A549 (cell line): ENCODE results near the gene C14orf119. TPM values are rescaled to one million over a fixed set of nuclear protein-coding genes. Genes with fewer than 3 reads are reported as not detected.

Source experiments
- ATAC-seq, 2 experiments: fragments of 200-7000 bp in 1 of 2; fragments of >200 bp in 1 of 2; cut with Nextera tagmentation in 1 of 2; cut with Tn5 transposase in 1 of 2; 3 replicates each; pipeline versions ENCODE4 v1.8.0 to v1.9.1; 2018 to 2020; ENCODE audit warnings: mild to moderate bottlenecking in 1 of 2, moderate library complexity in 1 of 2
- CTCF ChIA-PET: fragments of 300-600 bp; sonication (Branson Sonifier 250); formaldehyde crosslinking; extraction: SDS; loops from one replicate; lab custom pipeline; 2021; ENCODE audit warnings: antibody characterized with exemption, inconsistent platforms; lab: Yijun Ruan, JAX
- POLR2A ChIA-PET: fragments of 350-600 bp; formaldehyde crosslinking; extraction: SDS; loops from one replicate; lab custom pipeline; 2021; ENCODE audit warnings: antibody characterized with exemption, inconsistent platforms; lab: Yijun Ruan, JAX
- DNase-seq, 2 experiments: peaks; one replicate each; pipeline versions ENCODE4 v3.0.0 to v3.0.0-alpha.2; 2011 to 2016; ENCODE audit warnings: low read depth in 1 of 2, low spot score in 1 of 2
- FAIRE-seq: peaks from 2 replicates; lab custom pipeline; 2011; peaks lifted over from hg19 to GRCh38; lab: Jason Lieb, UNC
- H3K27ac ChIP-seq, 2 experiments: fragments of >200 bp; sonication (Bioruptor Twin); formaldehyde crosslinking; 3 replicates each; pipeline ENCODE4 v1.5.1; 2016 to 2017
- H3K4me1 ChIP-seq: fragments of >200 bp; sonication (Bioruptor Twin); formaldehyde crosslinking; 3 replicates; pipeline ENCODE4 v1.6.1; 2016
- H3K4me2 ChIP-seq: fragments of >200 bp; sonication (Bioruptor Twin); formaldehyde crosslinking; 3 replicates; pipeline ENCODE4 v1.6.1; 2016
- H3K4me3 ChIP-seq: fragments of >200 bp; sonication (Bioruptor Twin); formaldehyde crosslinking; 3 replicates; pipeline ENCODE4 v1.5.1; 2016
- H3K9me3 ChIP-seq: fragments of >200 bp; sonication (Bioruptor Twin); formaldehyde crosslinking; 3 replicates; pipeline ENCODE4 v1.6.1; 2016
- BCL3 ChIP-seq: fragments of >200 bp; sonication (Bioruptor Twin); formaldehyde crosslinking; IDR thresholded peaks from 3 replicates; pipeline ENCODE4 v1.6.1; 2016
- CBX2 ChIP-seq: fragments of 200-600 bp; sonication (generic); IDR thresholded peaks from 2 replicates; pipeline ENCODE4 v1.6.1; 2016; ENCODE audit warnings: low read depth, mild to moderate bottlenecking, borderline replicate concordance
- CBX8 ChIP-seq: fragments of 200-600 bp; sonication (generic); IDR thresholded peaks from 2 replicates; pipeline ENCODE4 v1.6.1; 2016
- CHD4 ChIP-seq: fragments of 200-600 bp; sonication (generic); IDR thresholded peaks from 2 replicates; pipeline ENCODE4 v1.6.1; 2016; ENCODE audit warnings: antibody characterized with exemption, mild to moderate bottlenecking, borderline replicate concordance
- CTCF ChIP-seq: fragments of >200 bp; sonication (Bioruptor Twin); formaldehyde crosslinking; IDR thresholded peaks from 3 replicates; pipeline ENCODE4 v1.5.1; 2016
- EHF ChIP-seq: fragments of 250-450 bp; sonication (Bioruptor Pico); IDR thresholded peaks from 2 replicates; pipeline ENCODE4 v1.5.0; 2020; ENCODE audit warnings: mild to moderate bottlenecking
- ELK1 ChIP-seq: fragments of 150-350 bp; IDR thresholded peaks from 2 replicates; pipeline ENCODE4 v1.6.1; 2014; ENCODE audit warnings: low read depth, mild to moderate bottlenecking, low read length
- ESRRA ChIP-seq: fragments of 150-350 bp; IDR thresholded peaks from 2 replicates; pipeline ENCODE4 v1.6.1; 2014; ENCODE audit warnings: mild to moderate bottlenecking, low read length, borderline replicate concordance
- FOSB ChIP-seq: fragments of 250-450 bp; sonication (Bioruptor Pico); IDR thresholded peaks from 2 replicates; pipeline ENCODE4 v1.5.0; 2020; ENCODE audit warnings: mild to moderate bottlenecking, moderate library complexity
- HEYL ChIP-seq: fragments of 250-450 bp; sonication (Bioruptor Pico); IDR thresholded peaks from 2 replicates; pipeline ENCODE4 v1.8.0; 2021; ENCODE audit warnings: mild to moderate bottlenecking, moderate library complexity
- HOXB13 ChIP-seq: fragments of 250-450 bp; sonication (Bioruptor Pico); IDR thresholded peaks from 2 replicates; pipeline ENCODE4 v1.5.0; 2020; ENCODE audit warnings: low read depth, mild to moderate bottlenecking, moderate library complexity
- HOXB5 ChIP-seq: fragments of 250-450 bp; sonication (Bioruptor Pico); IDR thresholded peaks from 2 replicates; pipeline ENCODE4 v1.5.0; 2020; ENCODE audit warnings: mild to moderate bottlenecking, moderate library complexity
- JUNB ChIP-seq: fragments of >200 bp; sonication (Bioruptor Twin); formaldehyde crosslinking; IDR thresholded peaks from 2 replicates; pipeline ENCODE4 v1.6.1; 2016
- KDM1A ChIP-seq: fragments of 200-600 bp; sonication (generic); IDR thresholded peaks from 2 replicates; pipeline ENCODE4 v1.6.1; 2016; ENCODE audit warnings: low read depth, mild to moderate bottlenecking
- MAX ChIP-seq: IDR thresholded peaks from 2 replicates; pipeline ENCODE4 v1.6.1; 2012
- MAZ ChIP-seq: fragments of 150-350 bp; IDR thresholded peaks from 2 replicates; pipeline ENCODE4 v1.6.1; 2014; ENCODE audit warnings: antibody characterized with exemption, low read depth, low read length, borderline replicate concordance
- NR3C1 ChIP-seq: fragments of >200 bp; sonication (Bioruptor Twin); formaldehyde crosslinking; IDR thresholded peaks from 3 replicates; pipeline ENCODE4 v1.6.1; 2017
- POLR2A ChIP-seq: IDR thresholded peaks from 2 replicates; pipeline ENCODE4 v1.6.1; 2012; ENCODE audit warnings: mild to moderate bottlenecking, low read length
- RAD21 ChIP-seq, 2 experiments: fragments of >200 bp in 1 of 2; sonication (Bioruptor Twin) in 1 of 2; formaldehyde crosslinking in 1 of 2; IDR thresholded peaks in 1 of 2; conservative IDR thresholded peaks in 1 of 2; 2 replicates in 1 of 2; 3 replicates in 1 of 2; pipeline ENCODE4 v1.6.1; 2012 to 2018; ENCODE audit warnings: inconsistent platforms in 1 of 2
- RARB ChIP-seq: fragments of 250-450 bp; sonication (Bioruptor Pico); IDR thresholded peaks from 2 replicates; pipeline ENCODE4 v1.8.0; 2021; ENCODE audit warnings: mild to moderate bottlenecking, moderate library complexity
- RCOR1 ChIP-seq: fragments of 150-350 bp; IDR thresholded peaks from 2 replicates; pipeline ENCODE4 v1.6.1; 2014; ENCODE audit warnings: antibody characterized with exemption, low read length, low read depth
- REST ChIP-seq: fragments of 200-600 bp; sonication (generic); IDR thresholded peaks from 2 replicates; pipeline ENCODE4 v1.6.1; 2016; ENCODE audit warnings: antibody characterized with exemption, mild to moderate bottlenecking, moderate library complexity
- SREBF2 ChIP-seq: fragments of 450-650 bp; IDR thresholded peaks from 2 replicates; pipeline ENCODE4 v1.6.1; 2014; ENCODE audit warnings: mild to moderate bottlenecking, moderate library complexity
- WGBS: methylation state at CpG from one replicate; pipeline ENCODE4 v1.1.6; 2017; ENCODE audit errors: missing lambda C conversion rate; 5-methylcytosine and 5-hydroxymethylcytosine counted together
- polyA plus RNA-seq, 4 experiments: library from polyadenylated mRNA; depleted of rRNA in 3 of 4; stranded (reverse); fragments of >200 nt; fragmentation: RNase III in 1 of 4; extraction: RNeasy Plus Mini Kit Qiagen cat#74134 plus additional on column Dnase treatment in 1 of 4; gene quantifications; 2 replicates in 3 of 4; 3 replicates in 1 of 4; pipeline ENCODE4 v1.2.3, GENCODE V29; 2011 to 2017
- TF ChIP-seq, protein P1 (sequence below): fragments of 450-650 bp; IDR thresholded peaks from 2 replicates; pipeline ENCODE4 v1.6.1; 2014; ENCODE audit warnings: antibody characterized with exemption

C14orf119 gene
- polyA plus RNA-seq, 2 of the 4 experiments (the other 2 are of a cell fraction): 82.5 to 102 TPM

DNA sequence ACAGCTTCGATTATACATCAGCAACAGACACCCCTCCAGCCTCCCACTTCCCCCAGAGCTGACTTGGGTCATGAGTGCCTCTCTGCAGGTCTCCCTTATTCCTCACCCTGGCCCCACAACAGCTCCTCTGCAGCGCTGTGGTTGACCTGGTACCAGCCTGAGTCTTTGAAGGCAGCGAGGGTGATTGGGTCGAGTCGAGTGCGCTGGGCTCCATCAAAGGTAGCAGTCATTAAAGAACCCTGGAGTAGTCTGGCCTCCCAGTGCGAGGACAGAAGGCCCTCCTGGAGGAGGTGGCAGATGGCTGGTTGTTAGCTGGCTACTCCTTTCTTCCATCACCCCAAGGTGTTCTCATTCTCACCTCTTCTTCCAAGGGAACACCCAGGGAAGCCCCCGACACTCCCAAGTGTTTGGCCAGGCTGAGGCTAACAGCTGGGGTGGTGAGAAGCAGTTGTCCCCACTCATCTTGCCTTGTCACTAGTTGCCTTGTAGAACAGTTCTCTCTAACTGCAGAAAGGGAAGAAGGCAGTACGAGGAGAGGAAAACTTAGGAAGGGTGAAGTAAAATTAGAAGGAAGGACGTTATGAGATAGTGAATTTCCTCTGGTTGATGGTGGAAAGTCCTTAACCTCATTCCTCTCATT lies 6.8 kb downstream of the C14orf119 start:
- FAIRE-seq (no peak), ATAC-seq (no peak; a peak in 1 of 6 replicates), DNase-seq (no peak)
- Histone ChIP-seq H3K4me2 (no peak overlapping the region), H3K4me1 (peaks cover under 1% of the 10 kb centered on the region; the same call in 1 of the 3 replicates), H3K4me3 (no peak overlapping the region), H3K9me3 (no peaks in the 10 kb centered on the region), H3K27ac (no peak overlapping the region)
- POLR2A ChIA-PET: no interaction called here
- TF ChIP-seq, protein P1, sequence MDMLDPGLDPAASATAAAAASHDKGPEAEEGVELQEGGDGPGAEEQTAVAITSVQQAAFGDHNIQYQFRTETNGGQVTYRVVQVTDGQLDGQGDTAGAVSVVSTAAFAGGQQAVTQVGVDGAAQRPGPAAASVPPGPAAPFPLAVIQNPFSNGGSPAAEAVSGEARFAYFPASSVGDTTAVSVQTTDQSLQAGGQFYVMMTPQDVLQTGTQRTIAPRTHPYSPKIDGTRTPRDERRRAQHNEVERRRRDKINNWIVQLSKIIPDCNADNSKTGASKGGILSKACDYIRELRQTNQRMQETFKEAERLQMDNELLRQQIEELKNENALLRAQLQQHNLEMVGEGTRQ: no peak
- CTCF ChIA-PET: interaction anchor here (0.7 to 8.3 kb wide), 12 partner anchors 8 to 118 kb away, joined by 3 to 56 read pairs (median 8); no protein-coding TSS in a partner anchor
- WGBS: 79% methylated on average over 10 of the region's 10 CpGs

DNA sequence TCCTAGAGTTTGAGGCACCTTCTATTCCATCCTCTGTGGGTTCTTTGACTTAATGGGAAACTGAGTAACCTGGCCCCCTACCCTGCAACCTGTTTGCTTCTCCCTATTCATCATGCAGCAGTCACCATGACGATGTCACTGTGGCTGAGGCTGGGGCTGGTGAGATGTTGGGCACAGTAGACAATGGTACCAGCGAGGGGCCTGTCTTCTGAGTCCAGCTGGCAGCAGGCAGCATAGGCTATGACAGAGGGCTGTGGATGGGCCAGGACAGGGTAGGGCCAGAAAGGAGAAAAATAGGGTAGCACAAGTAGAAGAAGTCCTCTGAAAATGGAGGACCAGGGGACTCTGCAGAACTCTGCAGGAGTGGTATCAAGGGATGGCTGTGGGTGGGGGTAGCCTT lies 7.5 kb downstream of the C14orf119 start:
- ChIA-PET POLR2A (no interaction called here), CTCF (interaction anchor here (0.9 to 8.3 kb wide), 9 partner anchors 10 to 192 kb away, joined by 3 to 56 read pairs (median 8); no protein-coding TSS in a partner anchor)
- ATAC-seq (no peak), DNase-seq (no peak), FAIRE-seq (no peak)
- whole genome bisulfite sequencing: 72% methylated on average over 2 of the region's 2 CpGs
- Histone ChIP-seq H3K4me1 (no peaks in the 10 kb centered on the region), H3K4me2 (no peak overlapping the region), H3K4me3 (no peak overlapping the region), H3K27ac (no peak overlapping the region), H3K9me3 (no peaks in the 10 kb centered on the region)
- TF ChIP-seq BCL3 (no peak), ESRRA (no peak), KDM1A (no peak), CBX8 (no peak), CBX2 (no peak), MAX (no peak), HOXB5 (no peak), FOSB (no peak), RAD21 (conservative IDR thresholded peaks at IDR 0.05 in 1 of 2, IDR thresholded peaks at IDR 0.05 in 1 of 2) (no peak)

GRCh38 chr14:23103581-23103980 lies 8.3 kb downstream of the C14orf119 start:
- H3K9me3 ChIP-seq: no peaks in the 10 kb centered on the region
- H3K4me2 ChIP-seq: no peak overlapping the region
- no peak overlapping the region for H3K27ac ChIP-seq
- H3K4me3 ChIP-seq: no peak overlapping the region
- ATAC-seq: no peak
- POLR2A ChIA-PET: interaction anchor here (1.6 kb wide), 1 partner anchor 8 kb away, joined by 8 read pairs; the partner anchor contains the start of genes ACIN1 and C14orf119
- 90% methylated on average over 4 of the region's 4 CpGs for WGBS
- no peak for DNase-seq
- H3K4me1 ChIP-seq: 0 out of 3 replicates have a peak, but pooled peaks cover 4% of the 10 kb centered on the region
- FAIRE-seq: no peak
- CTCF ChIA-PET: interaction anchor here (0.9 to 8.3 kb wide), 7 partner anchors 17 to 191 kb away, joined by 3 to 56 read pairs (median 9); no protein-coding TSS in a partner anchor
- TF ChIP-seq RCOR1 (no peak), MAX (no peak), REST (no peak), CHD4 (no peak), NR3C1 (no peak), RARB (CRISPR knock-in tag) (no peak), ELK1 (no peak), SREBF2 (no peak), HEYL (CRISPR knock-in tag) (no peak), EHF (CRISPR knock-in tag) (no peak), CBX2 (no peak), POLR2A (no peak), CTCF (no peak), JUNB (no peak), HOXB13 (CRISPR knock-in tag) (no peak), KDM1A (no peak), MAZ (no peak)
